Inflammatory macrophage treated with lipopolysaccharide for 1 hour (primary cell): ENCODE data around the gene KLF3.
A peak's percentile ranks its signal among the peaks of the same experiment; 100 is the strongest.

Source experiments
- DNase-seq, 2 donors: peaks; one replicate each; pipeline ENCODE4 v3.0.0-alpha.2; 2020 to 2022

The KLF3 gene

DNA sequence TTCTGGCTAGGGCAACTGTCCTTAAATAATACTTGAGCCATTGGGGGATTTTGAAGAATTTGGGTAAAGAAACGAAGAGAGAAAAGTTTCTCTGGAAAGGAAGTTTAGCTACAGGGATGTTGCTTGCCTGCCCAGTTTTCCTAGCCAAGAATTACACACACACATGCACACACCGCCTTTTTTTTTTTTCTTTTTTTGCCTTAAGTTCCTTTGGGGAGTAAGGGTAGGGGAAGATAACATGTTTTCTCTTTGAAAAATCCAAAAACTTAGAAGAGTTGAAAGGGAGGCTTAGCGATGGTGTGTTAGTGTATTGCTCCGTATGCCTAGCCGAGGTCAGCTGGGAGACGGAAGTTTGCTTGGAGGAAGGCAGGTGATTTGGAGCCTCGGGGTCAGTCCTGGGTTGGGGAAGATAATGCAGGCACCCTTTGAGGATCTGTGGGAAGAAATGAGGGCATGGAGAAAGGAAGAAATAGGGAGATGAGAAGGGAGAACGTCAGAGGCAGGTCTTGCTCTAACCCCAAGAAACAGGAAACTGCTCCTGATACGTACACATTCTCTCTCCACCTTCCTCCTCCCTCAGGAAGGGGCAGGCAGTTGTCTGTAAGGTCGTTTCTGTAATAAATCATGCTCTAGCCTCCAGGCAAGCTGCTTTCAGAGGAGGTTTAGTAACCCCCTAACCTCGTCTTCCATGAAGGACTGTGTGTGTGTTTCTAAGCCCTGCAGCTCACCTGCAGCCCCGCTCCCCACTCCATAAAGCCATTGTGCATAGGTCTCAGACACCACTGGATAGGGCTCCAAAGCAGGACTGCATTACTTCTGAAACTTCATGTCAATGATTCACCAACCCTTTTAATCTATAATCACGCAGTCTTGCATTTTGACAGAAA is 10.5 kb downstream of the KLF3 start:
- no peak for DNase-seq

DNA sequence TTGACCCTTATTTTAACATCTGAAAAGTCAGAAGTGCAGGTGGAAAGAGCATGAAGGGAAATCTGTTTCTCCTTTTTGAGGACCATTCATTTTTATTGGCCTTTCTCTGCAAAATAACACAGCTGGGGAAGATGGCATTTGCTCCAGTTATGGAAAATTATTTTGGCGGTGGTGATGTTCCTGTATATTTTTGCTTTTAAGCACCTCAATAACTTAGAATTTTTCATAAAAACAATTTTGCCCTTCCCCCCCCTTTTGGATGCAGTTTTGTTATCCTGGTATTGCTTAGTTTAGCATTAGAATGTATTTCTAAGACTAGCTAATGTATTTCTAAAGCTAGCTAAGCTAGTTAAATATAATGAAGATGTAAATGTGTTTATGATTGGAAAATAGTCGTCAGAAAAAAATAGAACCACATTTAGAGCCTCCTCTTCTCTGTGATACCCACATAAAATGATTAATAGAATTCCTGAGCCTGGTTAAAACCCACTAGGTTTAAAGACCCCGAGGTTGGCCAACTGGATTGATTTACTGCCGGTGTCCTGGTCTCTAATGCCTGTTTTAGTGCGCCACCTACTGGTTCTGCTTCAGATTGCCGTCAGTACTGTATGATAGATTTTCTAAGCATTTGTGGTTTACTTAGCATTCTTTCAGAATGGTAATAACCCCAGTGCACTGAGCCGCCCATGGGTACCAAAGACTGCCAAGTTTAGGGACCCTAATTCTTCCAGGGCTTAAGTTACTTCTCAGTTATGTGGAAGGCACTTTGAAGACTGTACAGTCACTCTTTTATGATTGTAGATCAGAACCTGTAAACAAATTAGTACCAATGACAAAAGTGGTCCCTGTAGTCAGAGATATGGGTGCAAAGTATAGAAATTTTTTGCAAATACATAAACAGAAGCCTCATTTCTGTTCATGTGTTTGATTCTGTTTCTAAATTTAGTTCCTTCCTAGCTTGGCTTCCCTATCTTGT is 11.4 kb downstream of the KLF3 start:
- peak; percentile 61 to 97 for DNase-seq

DNA sequence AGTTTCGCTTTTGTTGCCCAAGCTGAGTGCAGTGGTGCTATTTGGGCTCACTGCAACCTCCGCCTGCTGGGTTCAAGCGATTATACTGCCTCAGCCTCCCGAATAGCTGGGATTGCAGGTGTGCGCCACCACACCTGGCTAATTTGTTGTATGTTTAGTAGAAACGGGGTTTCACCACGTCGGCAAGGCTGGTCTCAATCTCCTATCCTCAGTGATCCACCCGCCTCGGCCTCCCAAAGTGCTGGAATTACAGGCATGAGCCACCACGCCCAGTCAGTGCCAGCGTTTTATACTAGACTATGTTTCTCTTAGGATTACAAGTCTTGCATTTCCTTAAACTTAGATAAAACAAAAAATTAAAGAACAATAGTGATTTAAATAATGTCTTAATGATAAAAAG is 13.0 kb downstream of the KLF3 start:
- DNase-seq, result no peak

DNA sequence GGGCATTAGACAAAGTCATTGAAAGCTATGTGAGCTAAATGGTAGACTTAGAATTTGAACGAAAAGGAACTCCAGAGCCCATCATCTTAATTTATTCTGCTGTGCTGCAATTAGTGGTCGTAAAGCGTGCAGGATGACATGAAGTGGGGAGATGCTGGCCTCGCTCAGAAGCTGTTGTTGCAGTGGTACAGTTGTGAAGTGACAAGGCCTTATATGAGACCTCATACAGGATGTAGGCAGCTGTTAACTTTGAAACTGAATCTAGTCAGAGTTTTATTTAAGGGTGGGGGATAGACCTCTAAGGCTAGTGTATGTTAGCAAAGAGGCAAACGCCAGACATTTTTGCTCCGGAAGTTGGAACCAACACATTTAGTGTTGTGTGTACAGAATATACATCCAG is 13.4 kb downstream of the KLF3 start:
- DNase-seq, result no peak

DNA sequence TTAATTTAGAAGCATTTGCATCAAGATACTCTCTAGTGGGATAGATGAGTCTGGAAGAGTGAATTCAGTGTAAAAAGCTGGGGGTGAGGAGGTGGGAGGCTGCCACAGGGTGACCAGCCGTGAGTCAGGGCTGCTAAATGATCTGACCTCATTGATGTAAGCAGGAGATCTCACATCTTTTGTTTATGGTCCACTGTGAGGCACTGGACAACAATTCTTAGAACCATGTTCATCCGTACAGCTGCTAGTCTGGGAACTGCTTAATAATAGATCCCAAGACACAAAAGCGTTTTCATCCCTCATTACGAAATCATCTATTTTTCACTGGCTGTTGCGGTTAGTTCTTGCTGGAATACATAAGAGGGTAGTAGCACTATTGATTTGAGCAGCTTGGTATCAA is 14.1 kb downstream of the KLF3 start:
- no peak for DNase-seq

DNA sequence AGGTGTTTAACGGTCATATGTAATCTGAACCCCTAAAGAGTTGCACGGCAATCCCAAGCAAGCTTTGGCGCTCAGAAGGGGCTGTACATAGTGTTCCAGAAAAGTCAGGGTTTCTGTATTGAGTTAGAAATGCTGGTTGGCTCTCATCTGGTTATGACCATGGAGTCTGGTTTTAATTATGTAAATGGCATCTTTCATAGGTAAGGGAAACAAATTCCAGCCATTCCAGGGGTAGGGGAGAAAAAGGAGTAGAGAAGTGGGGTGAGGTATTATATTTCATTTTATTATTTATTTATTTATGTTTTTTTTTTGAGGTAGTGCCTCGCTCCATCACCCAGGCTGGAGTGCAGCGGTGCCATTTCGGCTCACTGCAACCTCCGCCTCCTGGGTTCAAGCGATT is 15.9 kb downstream of the KLF3 start:
- DNase-seq, result no peak

DNA sequence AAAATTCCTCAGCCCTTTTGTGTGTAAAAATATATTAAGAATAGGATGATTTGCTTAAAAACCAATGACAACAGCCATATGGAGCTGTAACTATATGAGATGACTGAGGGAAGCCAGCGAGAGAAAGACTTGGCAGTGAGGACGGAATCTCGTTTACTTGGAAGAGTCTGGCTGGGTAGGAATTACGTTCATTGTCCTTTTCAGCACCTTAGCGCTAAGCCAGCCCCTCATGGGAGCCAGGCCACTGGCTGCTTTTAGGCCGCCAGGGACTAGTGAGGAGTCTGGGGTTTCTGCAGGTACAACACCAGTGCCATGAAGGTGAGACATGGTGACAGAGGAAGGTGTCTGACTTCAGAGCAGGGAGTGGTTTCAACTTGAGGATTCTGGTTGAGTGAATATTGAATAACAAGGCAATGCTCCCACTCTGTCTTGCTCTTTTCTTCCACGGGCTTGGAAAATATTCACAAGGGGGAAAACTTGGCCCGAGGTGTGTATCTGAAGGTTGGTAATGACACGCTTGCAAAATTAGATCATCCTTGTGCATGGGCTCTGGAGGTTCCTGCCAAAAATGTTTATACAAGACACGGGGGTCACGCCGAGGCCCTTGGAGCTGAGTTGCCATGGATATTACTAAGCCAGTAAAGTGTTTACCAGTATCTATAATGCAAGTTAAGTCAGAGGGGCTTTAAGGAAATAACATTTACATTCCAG is 17.4 kb downstream of the KLF3 start:
- no peak for DNase-seq

DNA sequence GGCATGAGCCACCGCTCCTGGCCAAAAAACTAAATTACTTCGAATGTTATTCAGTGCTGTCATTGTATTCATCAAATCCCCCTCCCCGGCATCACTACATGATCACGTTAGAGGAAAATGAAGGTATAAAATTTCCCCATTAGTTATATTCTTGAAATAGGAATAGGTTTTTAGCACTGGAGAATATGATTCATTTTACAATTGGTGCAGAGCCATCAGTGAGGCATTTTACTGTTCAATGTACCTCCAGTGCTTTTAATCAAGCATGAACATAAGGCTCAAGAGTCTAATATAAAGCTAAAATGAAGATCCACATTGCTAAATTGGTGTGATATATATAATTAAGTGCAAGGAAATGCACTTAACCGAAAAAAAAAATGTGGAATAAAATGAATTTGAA is 18.3 kb downstream of the KLF3 start:
- DNase-seq, result no peak

DNA sequence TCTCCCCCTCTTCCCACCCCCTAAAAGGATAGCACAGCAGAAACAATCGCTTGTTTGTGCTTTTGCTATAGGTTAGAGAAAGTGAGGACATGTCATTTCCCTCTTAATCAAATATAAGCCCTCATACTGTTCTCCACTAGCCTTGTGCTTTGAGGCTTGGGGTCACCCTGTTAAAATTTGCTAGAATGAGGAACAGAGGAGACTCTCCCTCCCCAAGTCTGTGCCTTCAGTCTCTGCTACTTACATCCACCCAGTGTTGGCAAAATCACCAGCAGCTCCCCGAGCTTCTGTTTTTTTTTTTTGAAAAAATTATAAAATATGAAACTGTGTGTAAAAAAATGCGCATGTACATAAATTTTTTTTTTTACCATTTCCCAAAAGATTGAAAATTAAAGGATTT is 19.3 kb downstream of the KLF3 start:
- no peak for DNase-seq

DNA sequence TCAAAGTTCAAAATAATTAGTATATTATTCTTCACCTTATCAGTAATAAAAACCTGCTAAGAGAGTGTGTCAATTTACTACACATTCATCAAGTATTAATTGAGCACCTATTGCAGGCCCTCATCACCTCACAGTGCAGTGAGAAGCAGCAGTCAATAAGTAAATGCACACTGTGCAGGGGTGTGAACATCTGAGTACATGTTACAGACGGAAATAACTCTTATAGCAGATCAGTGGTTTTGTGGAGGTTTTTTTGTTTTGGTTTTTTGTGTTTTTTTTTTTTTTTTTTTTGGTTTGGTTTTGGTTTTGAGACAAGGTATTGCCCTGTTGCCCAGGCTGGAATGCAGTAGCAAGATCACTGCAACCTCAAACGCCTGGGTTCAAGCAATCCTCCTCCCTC is 20.3 kb downstream of the KLF3 start:
- no peak for DNase-seq

DNA sequence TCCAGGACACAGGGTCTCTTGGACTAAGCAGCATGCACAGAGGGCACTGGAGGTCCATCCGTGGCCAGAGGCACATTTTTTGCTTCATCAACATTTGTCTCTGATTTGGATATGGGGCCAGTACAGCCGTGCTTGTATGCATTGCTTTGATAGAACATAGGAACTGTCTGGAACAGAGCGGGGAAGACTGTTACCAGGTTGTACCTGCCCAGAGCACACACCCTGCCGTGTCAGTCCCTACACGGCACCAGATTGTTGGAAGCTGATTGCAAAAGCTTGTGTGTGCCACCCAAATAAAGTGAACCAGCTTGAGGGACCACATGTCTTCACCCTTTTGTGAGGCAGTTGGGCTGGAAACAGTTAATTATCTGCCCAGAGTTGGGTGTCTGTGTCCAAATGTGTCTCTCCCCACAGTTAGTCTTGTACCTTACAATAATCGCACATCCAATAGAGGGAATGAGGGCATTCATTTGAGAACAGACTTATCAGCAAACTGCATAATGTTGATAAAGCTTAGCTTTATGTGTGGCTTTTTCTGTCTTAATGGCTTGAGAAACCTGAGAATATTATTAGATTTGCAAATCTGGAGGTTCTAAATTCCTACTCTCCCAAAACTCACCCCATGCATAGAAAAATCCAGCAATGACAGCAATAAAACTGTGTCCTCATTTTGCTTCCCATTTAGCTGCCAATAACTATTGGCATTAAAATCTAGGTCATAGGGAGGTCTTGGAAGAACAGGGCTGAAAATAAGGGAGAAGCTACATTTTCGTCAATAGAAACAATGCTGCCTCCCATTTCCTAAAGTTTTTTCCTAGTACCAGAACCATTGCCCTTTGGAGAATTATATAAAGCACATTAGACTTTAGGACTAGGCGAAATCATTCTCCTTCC is 21.2 kb downstream of the KLF3 start:
- no peak for DNase-seq

DNA sequence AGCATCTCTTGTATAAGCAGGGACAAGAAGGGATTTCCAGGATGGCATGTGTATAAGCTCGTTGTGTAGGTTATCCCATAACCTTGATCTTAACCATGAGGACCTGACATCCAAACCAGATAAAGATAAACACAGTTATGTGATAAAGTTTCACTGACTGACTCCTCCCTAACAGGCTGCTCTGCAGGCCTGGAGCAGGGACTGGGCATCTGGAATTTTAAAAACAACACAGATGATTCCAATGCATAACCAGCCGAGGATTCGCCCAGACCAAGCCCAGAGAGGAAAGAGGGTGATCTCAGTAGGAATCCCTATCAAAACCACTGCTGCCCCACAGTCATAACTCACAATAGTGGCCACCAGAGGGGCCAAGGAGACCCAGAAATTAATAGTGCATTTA is 22.7 kb downstream of the KLF3 start:
- DNase-seq, result no peak

DNA sequence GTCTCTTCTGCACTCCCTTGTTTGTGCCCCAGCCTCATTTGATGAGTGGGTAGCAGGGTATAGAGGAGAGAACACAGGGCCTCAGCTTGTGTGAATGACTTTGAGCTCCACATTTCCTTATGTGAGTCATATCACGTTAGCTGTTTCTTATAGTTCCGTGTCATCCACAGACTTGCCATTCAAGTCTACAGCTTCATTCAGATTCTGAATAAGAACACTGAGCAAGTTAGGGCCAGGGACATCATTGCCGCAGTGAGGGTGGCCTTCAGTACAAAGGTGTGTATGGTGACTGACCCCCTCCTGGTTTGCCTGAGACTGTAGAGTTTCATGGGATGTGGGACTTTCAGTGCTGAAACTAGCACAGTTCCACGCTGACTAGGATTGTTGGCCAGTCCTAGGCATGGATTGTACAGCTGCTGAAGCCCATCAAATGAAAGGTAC is 23.6 kb downstream of the KLF3 start:
- DNase-seq, result no peak

DNA sequence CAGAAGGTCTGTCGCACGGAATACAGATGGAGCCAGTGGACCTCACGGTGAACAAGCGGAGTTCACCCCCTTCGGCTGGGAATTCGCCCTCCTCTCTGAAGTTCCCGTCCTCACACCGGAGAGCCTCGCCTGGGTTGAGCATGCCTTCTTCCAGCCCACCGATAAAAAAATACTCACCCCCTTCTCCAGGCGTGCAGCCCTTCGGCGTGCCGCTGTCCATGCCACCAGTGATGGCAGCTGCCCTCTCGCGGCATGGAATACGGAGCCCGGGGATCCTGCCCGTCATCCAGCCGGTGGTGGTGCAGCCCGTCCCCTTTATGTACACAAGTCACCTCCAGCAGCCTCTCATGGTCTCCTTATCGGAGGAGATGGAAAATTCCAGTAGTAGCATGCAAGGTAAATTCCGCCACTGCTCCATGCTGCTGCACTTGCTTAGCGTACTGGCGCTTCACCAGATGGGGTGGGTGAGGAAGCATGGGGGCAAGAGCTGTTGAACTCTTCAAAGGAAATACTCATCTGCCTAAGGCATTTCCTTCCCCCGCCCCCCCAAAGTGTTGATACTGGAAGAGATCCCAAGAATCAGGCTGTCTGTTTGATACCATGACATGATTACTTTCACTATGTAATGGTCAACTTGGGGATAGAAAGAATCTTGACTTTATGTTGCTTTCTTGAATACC is 24.8 kb downstream of the KLF3 start:
- no peak for DNase-seq

DNA sequence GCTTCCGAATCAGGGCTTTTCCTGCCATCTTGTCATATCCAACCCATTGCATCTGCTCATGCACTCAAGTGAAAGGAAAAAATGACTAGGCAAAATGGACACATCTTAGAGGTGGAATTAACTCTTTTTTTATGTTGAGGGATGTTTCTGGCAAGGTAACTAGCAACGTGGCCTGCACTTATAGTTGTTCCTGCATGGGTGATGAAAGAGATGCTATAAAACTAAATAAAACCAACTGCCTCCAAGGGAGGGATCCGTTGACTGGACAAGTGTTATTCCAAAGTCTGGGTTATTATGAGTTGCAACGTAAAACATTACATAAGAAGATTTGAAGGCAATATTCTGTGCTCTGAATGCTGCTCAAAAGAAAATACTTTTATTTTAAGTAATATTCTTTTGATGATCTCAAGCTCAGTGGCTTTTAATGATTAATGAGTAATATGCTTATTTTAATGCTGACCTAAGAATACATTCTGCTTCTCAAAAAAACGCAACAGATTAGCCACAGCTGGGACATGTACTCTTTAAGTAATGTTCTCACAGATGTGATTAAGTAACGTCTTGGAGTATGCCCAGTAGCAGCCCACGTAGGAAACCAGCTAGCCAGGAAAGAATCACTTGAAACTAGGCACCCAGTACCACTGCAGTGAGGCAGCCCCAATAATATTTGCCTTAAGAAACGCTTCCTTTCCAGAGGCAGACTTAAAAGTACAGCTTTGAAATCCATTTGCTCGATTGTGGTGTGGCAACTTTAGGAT is 27.4 kb downstream of the KLF3 start:
- no peak for DNase-seq

DNA sequence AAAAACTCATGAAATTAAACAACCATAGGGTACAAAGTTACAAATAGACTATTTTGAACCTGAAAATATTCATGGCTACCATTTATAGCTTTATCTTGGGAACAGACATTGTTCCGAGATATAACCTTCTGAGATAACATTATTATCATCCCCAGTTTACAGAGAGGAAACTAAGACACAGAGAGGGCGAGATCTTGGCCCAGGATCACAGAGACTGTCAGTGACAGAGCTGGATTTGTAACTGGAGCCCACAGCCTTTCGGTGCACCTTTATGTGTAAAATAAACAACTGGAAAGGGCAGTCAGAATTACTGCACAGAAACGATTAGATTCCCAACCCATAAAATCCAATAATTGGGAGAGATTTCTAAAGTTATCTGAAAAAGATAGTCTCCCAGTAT is 28.4 kb downstream of the KLF3 start:
- DNase-seq, result no peak

DNA sequence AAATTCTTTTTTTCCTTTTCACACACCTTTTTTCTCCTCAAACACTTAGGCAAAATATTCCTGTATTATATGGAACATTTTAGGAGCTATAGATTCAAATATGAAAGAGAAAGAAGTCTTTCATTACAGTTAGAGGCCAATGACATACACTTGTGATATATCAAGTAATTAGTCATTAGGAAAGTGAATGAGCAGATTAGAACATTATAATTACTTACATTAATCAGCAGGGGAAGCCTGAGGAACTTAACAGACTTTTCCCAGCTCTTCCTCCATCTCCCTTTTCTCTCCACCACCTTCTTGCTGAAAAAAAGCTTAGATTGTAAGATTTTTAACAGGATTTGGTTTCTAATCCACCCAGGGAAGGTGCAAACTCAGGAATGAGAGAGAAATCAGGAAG is 29.6 kb downstream of the KLF3 start:
- DNase-seq, result no peak

DNA sequence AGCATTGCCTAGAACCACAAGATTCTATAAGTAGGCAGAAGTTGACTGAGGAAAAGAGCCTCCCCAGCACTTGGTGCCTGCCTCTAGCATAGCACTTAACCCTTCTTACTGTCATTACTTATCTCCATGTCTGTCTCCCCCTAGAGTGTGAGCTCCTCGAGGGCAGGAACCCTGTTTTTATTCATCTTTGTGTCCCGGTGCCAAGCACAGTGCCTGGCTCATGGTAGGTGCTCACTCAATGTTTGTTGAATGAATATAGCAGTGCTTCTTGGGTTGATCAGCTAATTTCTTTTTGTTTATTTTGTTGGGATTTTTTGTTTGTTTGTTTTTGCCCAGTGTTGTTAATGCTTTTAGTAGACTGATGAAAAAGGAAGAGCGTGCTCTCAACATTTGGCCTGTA is 30.3 kb downstream of the KLF3 start:
- no peak for DNase-seq

DNA sequence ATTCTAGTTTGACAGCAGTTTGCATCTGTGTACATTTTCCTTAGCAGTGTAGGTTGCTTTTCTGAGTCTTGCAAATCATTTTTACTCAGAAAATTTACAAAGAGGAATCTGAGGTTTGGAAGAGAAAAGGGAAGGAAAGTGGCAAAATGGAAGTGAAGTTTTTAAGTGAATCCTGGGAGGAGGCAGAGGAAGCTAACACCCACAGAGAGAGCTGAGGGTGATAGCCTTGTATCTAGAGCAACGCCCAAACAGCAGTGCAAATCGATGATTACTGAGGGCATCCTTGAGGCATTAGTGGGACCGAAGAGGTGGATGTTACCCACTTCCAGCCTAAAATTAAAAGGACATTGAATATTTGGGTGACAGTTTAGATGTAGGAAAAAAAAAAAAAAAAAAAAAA is 31.8 kb downstream of the KLF3 start:
- peak; percentile 29 to 47 for DNase-seq

DNA sequence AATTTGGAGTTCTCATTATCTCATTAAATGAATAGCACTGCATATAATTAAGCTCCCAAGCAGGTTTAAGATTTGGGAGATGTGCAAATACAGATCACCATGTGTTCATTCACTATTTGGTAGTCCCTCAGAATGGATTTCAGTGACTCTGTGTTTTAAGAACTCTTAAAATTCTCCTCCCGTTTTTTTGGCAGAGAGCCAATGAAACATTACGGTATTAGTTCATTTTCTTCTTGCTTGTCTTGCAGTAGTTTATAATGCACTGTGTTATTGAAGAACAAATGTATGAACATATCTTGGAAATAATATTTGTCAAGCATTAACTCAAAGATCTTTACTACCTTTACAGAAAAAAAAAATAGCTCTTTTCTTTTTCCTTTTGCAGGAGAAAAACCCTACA is 32.7 kb downstream of the KLF3 start:
- DNase-seq, result no peak

DNA sequence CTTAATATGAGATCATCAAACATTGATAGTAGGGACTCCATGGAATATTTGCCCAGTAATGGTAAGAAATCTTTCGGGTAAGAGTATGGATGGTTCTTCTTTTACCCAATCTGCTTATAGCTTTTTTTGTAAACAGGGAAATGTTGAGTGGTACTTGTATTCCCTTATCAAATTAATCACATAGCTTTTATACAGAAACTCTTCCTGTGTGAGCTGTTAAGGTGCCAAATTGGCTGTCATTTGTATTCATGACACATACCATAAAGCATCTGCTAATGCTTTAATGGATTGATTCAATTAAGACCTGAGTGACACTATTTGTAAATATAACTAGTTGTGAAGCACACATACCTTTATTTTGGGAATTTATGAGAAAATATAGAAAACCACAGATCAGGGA is 34.2 kb downstream of the KLF3 start:
- no peak for DNase-seq
